DMS153 treated with DMSO at 0.1 percent for 48 hours (cell line): ENCODE data around the gene BYSL.
"Not testable (repeated sequence)": the region's sequence is repeated elsewhere in the genome, so short reads cannot be mapped to it uniquely, and the experiment has no call there.

Experiments used
- DNase-seq: peaks from one replicate; lab custom pipeline; 2025; ENCODE audit not compliant: unreplicated experiment; lab: John Stamatoyannopoulos, UW

The BYSL gene

GRCh38 chr6:41941280-41942066 is 20.2 kb downstream of the BYSL start, which contains the start of gene CCND3:
TSS of gene CCND3 (minus strand) at chr6:41941808. CDS start at chr6:41941649, 159 bp downstream.
- DNase-seq = peak; percentile 67

- no peak for DNase-seq
Observed at GRCh38 chr6:41942067-41942851, 21.0 kb downstream of the BYSL start.

GRCh38 chr6:41942882-41943281 is 21.6 kb downstream of the BYSL start:
- not testable (repeated sequence) for DNase-seq

GRCh38 chr6:41943456-41943855 is 22.2 kb downstream of the BYSL start:
- no peak for DNase-seq

GRCh38 chr6:41947581-41948220 is 26.4 kb downstream of the BYSL start:
- no peak for DNase-seq

- no peak for DNase-seq
Observed at GRCh38 chr6:41954668-41955067, 33.4 kb downstream of the BYSL start.

GRCh38 chr6:41955412-41955811 is 34.1 kb downstream of the BYSL start:
- DNase-seq = no peak

GRCh38 chr6:41957117-41957516 is 35.8 kb downstream of the BYSL start:
- DNase-seq = no peak

- DNase-seq = no peak
Observed at GRCh38 chr6:41958022-41958856, 36.9 kb downstream of the BYSL start.

- DNase-seq = no peak
Observed at GRCh38 chr6:41960028-41960427, 38.7 kb downstream of the BYSL start.

- DNase-seq = no peak
Observed at GRCh38 chr6:41963371-41963770, 42.1 kb downstream of the BYSL start.

- DNase-seq = no peak
Observed at GRCh38 chr6:41964201-41964887, 43.0 kb downstream of the BYSL start.

- no peak for DNase-seq
Observed at GRCh38 chr6:41965429-41966213, 44.3 kb downstream of the BYSL start.

GRCh38 chr6:41966214-41966920 is 45.1 kb downstream of the BYSL start:
- no peak for DNase-seq

GRCh38 chr6:41966961-41967311 is 45.6 kb downstream of the BYSL start:
- DNase-seq = no peak

GRCh38 chr6:41967312-41968287 is 46.3 kb downstream of the BYSL start:
- no peak for DNase-seq

GRCh38 chr6:41970436-41970846 is 49.1 kb downstream of the BYSL start:
- DNase-seq = no peak

- DNase-seq = no peak
Observed at GRCh38 chr6:41972826-41973225, 51.5 kb downstream of the BYSL start.
